A172 (cell line): Measurements from ENCODE around the gene FJX1. TPM values are rescaled to one million over a fixed set of nuclear protein-coding genes. Genes with fewer than 3 reads are reported as not detected.

ENCODE experiments used
- DNase-seq: peaks from one replicate; pipeline ENCODE4 v3.0.0-alpha.2; 2015; ENCODE audit warnings: low spot score
- total RNA-seq: library from RNA; depleted of rRNA; stranded (reverse); fragments of >200 nt; shearing (Covaris generic); gene quantifications from 2 replicates; pipeline ENCODE4 v1.2.3, GENCODE V29; 2014; rRNA removed

Gene FJX1, protein sequence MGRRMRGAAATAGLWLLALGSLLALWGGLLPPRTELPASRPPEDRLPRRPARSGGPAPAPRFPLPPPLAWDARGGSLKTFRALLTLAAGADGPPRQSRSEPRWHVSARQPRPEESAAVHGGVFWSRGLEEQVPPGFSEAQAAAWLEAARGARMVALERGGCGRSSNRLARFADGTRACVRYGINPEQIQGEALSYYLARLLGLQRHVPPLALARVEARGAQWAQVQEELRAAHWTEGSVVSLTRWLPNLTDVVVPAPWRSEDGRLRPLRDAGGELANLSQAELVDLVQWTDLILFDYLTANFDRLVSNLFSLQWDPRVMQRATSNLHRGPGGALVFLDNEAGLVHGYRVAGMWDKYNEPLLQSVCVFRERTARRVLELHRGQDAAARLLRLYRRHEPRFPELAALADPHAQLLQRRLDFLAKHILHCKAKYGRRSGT
- total RNA-seq: 38.3 and 53.4 TPM in 2 replicates

DNA sequence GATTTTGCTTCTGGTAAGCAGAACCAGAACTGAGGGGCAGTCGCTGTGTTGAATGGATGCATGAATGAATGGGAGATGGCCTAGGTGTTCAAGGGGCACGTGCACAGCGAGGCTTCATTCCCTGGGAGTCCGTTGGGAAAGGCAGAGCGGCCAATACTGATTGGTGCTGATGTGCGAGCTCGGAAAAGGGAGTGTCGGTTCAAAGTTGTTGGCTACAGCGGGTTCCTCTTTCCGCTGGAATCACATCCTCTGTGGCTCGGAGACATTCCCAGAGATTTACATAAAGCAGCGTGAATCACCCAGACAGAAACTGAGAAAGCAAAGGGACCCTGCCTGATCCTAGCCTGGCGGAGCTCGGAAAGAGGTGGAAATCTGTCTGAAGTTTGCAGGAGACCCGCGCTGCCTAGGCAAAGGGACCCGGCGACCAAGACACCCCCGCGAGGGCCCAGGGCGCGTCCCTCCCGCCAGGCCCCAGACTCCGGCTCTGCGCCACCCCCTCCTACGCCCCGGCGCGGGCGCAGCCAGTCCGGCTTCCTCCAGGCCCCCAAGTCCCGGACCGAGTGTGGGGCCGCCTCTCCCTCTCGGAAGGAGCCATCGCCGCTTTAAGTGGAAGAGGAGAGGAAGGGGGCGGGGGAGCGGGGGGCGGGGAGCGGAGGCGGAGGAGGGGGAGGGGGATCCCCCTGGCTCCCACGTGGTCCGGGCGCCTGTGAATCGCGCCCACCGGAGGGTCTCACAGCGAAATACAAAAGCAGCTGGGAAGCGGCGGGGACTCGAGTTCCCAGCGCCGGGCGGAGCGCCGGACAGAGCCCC lies at the start of gene FJX1:
Gene FJX1 (plus strand): TSS at position 774 of the 810 bp plus-strand sequence. CDS start 177 bp downstream, outside the sequence.
- peak; percentile 91 for DNase-seq

DNA sequence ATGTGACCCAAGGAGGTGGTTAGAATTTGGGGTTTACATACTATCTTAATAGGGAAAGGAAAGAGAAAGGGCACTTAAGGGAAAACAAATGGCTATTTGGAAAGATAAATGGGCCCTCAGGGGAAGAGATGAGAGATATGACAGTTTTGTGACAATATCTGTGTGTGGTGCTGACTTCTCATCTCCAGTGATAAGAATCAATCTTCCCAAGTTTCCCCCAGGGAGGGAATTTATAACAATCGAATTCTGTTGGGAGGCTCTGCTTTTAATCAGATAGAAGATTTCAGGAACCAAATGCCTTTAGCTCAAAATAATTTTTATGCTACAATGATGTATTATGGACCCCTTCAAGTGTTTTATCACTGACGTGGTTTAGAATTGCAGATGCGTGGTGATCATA lies 46.6 kb upstream of the FJX1 start:
- DNase-seq: no peak

DNA sequence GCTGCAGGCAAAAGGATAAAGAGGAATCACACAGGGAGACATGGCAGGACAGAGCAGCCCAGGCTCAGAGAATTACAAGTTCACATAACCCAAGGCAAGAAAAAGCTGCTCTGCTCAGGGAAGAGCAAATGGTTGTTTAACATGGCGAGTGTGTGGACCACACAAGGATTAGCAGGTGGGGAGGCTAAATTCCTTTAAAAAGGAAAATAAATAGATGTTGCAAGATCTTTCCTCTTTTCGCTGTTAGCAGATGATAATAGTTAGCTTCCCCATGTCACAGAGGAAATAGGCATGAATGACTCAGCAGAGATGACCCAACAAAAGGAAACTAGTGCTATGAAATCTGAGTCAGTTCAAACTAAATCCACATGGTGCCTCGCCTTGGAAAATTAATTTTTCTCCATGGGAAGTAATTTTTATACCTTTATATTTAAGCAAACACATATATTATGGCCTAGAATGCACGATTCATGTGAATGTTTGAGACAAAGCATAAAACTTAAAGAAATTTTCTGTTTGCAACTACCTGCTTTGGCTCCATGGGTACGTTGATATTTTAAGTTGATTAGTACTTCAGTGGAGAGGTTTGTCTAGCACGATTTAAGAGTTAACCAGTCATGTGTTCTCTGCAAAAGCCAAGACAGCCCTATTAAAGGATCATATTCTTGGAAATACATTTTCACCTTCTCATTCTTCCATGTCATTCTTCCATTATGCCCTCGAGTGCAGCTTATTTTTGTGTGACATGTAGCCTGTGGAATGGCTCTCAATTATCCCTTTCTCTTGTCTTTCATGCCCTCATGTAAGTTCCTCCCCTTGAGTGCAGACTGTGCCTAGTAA lies 38.5 kb upstream of the FJX1 start:
- peak; percentile 87 for DNase-seq

DNA sequence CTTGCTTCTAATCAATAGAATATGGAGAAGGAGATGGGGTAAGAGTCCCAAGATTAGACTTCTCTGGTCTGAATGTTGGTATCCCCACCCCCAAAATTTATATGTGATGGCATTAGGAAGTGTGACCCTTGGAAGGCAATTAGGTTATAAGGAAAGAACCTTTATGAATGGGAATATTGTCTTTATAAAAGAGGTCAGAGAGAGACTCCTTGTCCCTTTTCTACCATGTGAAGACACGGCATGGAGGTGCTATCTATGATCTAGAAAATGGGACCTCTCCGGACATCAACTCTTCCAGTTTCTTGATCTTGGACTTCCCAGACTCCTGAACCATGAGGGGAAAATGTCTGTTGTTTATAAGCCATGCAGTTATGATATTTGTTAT lies 37.9 kb upstream of the FJX1 start:
- DNase-seq: no peak

DNA sequence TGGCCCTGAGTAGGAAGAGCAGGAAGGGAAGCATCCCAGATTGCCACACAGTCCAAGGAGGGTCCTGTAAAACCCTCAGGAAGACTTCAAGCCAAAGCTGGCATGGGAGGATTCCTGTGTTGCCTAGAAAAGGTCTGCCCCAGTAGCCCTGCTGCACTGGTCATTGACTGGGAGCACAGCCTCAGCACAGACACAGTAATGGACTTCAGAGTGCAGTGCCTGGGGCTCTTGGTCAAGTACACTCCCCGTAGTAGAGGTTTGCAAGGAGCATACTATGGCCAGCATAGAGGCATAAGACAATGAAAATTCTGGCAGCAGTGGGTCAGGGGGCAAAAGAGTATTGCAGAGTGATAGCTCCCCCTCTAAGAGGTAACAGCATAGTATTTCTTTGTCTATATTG lies 36.2 kb upstream of the FJX1 start:
- DNase-seq: no peak

DNA sequence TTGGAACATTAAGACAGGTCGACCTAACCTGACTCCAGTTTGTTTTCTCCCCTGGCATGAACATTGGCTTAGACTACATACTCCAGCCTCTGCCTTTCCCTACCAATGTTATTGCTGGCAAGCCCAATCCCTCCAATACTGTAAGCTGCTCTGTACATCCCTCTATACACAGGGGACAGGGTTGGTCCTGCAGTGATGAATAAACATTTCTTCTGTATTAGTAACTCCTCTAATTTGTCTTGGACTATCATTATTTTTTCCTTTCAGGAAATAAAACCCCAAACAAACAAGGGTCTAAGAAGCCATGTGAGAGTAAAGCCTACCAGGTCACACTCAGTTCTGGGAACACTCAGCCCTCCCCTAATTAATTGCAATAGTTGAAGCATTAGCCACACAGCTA lies 35.1 kb upstream of the FJX1 start:
- peak; percentile 30 for DNase-seq

DNA sequence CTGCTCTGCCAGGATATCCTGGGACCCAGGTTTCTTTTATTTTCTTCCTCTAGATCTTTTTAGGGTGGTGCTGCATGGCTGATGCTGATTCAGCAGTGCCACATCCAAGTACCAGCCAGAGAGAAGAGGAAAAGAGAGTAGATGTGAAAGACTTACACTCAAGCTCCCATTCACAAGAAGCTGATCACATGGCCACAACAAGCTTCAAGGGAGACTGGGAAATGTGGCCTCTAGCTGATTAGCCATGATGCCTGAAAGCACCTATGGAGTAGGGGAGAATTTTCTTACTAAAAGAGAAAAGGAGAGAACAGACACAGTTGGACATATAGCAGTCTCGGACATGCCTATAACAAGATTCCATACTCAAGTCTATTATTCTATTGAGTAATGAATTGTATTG lies 34.4 kb upstream of the FJX1 start:
- DNase-seq: peak; percentile 22

DNA sequence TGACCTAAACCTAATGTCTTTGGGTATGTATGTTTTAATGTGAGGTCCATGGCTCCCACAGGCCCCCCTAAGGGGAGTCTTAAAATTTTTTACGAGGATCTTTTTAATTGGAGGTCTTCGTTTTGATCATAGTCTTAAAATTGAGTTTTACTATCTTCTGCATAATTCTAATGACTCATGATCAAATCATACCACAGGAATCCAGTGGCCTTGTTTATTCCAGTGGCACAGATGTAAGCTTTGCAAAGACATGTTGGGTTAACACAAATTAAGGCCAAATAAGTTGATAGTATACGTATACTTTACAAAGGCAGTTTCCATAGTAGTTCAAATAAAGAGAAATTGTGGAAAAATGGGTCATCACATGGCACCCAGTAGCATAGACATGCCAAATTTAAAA lies 33.9 kb upstream of the FJX1 start:
- DNase-seq: peak; percentile 75

DNA sequence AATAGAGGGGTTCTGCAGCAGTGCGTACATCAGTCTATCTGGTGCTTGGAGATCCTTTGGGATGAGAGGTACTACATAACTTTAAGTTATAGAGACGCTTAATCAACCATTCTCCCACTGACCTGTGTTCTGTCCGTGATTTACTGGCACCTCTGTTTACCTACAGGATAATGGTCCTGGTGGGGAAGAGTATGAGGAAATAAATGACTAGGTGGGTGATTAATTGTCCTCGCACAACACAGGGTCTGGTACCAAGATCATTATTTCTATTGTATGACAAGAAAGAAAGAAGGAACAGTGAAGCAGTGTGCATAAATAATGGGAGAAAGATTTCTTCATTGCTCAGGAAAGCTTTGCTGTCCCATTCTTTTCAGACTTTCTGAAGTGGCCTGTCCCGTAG lies 32.8 kb upstream of the FJX1 start:
- DNase-seq: no peak

DNA sequence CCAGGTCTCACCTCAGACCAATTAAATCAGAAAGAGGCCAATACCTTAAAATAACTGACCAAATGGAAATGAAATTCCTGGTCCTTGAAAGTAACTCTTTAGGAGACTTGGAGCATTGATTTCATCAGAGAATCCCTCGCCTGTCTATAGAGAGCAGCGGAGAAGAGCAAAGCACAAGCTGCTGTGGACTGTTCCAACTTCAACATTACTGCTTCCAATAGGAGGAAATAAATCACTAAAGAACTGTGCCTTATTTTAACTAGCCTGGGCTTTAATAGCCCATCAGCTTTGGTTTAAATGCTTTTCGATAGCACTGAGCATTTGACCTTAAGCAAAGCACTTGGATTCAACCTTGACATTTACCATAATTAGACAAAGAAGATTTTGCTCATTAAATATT lies 32.0 kb upstream of the FJX1 start:
- DNase-seq: no peak

DNA sequence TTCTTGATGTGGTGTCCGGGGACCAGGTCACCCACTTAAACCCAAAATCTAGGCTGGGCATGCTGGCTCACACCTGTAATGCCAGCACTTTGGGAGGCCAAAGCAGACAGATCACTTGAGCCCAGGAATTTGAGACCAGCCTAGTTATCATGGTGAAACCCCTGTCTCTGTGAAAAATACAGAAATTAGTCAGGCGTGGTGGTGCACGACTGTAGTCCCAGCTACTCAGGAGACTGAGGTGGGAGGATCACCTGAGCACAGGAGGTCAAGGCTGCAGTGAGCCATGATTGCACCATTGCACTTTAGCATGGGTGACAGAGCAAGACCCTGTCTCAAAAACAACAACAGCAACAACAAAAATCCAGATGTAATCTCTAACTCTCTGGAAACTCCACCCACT lies 30.3 kb upstream of the FJX1 start:
- no peak for DNase-seq

DNA sequence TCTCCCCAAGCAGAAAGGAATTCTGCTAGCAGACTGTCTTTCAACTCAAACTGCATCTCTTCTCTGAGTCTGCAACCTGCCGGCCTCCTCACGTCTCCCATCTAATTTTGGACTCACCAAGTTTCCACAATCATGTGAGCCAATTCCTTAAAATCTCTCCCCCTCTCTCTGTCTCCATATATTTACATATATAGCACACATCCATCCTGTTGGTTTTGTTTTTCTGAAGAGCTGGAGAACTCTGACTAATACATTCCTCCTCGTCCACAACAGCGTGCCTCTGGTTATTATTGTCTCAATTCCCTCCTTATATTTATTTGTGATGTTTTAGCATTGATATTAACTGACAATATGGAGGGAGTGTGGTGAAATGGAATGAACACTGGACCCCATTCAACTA lies 29.6 kb upstream of the FJX1 start:
- peak; percentile 49 for DNase-seq

DNA sequence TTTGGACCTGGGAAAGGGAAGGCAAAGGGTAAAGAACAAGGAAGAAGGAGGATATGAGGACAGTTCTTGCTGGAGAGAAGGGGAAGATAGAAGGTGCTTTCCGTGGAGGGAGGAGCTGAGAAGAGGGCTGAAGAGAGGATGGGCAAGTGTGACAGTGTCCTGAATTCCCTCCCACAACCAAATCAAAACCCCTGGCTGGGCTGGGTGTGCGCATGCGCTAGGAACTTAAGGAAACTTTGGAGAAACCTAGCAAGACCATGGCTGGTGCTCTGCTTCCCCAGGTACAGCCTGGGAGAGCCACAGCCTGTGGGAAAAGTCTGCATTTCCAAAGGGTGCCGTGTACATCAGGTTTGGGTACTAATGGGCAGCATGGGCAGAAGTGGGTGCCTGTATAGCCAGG lies 29.0 kb upstream of the FJX1 start:
- DNase-seq: no peak

DNA sequence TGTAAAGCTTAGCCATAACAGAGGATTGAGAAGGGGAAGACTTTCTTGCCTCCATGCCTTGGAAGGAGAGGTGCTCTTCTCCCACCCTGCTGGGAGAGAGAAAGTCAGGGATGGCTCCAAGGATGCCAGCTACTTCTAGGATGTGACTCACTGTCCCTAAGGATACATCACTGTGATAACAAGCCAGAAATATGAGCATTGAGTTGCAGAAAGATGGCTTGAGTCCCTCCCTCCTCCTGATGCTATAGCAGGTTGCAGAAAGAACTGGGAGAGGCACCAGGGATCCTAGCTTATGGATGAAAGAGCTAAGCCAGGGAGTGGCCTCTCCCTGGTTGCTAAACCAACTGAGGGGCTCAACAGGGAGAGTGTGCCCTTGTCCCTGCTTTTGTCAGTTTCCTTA lies 27.8 kb upstream of the FJX1 start:
- DNase-seq: peak; percentile 67

DNA sequence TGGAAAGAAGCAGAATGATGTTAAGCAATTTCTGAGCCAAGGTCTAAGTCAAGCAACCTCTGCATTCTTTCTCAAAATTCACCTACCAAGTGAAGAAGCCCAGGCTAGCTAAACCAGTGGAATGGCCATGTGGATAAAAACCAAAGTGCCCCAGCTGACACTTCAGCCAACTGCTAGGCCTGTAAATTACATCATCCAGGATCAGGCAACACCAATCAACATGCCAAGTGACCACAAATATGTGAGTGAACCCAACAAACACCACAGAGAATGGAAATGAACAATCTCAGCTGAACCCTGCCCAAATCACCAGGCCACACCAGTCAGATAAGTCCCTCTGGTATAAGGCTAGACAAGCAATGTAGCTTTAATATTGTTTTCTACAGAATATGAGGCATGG lies 25.1 kb upstream of the FJX1 start:
- DNase-seq: peak; percentile 95

DNA sequence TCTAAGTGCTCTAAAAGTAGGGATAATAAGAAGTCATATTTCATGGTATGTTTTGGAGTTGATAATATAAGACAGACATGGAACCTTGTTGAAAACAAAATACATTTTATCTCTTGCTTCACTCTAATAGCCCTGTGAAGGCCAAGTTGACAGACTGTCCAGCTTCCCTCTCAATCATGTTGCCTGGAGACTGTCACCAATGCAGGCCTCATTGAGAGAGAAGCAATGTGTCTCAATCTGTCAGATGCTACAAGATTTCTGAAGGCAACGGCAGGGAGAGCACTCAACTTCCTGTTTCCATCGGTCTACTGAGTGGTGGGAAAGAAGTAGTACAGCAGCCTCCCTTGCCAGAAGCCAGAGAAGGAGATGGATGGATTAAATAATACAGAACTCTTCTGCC lies 23.6 kb upstream of the FJX1 start:
- no peak for DNase-seq

DNA sequence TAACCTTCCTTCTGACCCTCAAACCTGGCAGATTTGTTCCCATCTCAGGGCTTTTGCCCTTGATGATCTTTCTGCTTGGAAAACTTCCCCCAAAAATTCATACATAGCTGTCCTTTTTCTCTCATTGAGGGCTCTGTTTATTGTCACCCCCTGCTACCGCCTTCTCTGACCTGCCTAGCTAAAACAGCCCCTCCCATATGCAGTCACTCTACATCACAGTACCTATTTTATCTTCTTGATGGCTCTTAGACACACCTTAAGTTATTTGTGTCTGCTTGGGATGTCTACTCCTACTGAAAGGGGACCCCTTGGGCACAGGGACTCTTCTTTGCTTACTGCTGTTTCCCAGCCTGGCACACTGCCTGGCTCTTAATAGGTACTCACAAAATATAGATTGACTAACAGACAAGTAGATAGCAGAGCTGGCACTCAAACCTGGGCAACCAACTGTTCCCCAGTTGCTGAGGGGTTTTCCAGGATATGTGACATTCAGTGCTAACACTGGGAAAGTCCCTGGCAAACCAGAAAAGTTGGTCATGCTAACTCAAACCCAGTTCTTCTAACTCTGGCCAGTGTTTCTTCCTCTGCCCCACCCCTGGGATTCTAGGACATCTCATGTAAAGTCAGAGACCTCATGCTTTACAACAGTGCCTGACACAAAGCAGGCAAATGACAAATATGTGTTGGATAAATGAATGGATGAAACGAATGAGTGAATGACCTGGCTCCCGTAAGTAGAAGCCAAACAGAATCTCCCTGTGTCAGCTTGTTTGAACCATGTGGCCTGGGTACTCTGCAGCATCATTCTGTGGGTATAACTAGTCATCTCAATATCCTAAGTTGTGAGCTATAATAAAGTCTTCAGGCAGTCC lies 19.8 kb upstream of the FJX1 start:
- peak; percentile 93 for DNase-seq

DNA sequence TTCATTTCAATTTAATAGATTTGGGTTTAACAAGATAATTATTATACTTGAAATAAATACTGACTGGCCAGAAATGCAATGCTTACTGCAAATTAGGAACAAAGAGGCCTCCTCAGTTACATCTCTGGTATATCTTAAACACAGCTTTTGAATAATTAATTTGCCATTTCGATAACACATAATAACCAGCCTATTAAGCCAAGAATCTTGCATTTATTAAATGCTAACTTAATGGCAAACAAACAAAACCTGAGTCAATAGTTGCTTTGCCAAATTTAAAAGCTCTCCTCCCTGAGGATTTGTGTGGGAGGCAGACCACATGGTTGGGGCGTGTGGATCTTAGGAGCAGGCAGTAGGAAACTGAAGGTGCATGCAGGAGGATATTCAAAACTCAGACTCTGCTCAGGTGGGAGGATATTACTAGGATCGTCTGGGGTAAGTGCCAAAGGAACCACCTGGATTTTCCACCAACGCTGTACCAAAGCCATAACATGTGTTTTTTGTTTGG lies 17.9 kb upstream of the FJX1 start:
- no peak for DNase-seq

DNA sequence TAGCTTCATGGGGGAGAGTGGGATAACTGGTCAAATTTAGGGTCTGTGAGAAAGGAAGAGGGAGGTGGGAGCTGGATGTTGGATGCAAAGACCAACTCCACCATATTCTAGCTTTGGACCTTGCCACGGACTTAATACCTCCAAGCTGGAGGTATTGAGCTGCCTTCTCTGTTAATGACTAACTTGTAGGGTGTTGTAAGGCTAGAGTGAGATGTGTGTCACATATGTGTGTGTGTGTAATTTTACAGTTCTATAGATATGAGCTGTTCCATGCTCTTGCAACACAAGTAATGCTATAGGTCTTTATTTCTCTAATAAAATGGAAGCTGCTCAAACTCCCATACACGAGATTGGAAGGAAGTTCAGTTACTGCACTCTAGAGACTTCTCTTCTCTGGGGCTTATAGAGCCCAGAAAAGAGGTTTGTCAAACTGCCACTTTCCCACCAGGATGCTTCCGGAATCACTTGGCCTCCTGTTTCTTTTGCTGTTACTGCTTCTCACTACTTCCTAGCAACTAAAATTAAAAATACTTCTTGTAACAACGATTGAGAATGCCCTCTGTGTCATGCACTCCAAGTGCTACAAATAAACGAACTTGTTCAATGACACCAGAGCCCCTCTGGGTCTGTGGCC lies 16.0 kb upstream of the FJX1 start:
- DNase-seq: no peak

DNA sequence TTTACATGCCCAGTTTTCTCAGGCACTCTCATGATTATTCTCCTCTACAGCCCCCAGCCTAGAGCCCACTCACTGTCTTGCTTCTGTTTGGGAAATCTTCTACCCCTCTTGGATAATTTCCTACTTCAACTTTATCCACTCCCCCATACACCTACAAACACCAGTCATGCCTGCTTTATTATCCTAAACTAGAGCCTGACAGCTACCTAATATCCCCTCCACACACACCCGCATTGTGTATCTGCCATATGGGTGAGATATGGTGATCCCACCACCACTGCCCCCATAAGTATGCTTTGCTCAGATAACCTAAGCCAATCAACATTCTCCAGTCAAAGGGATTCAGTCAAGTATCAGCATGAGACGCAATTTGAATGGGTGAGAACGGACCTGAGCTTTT lies 15.3 kb upstream of the FJX1 start:
- DNase-seq: no peak
